ENCODE measurements around the gene AOX1.

- TF ChIP-seq CTCF (IDR thresholded peaks at IDR 0.05) (no peak), POLR2A (IDR thresholded peaks at IDR 0.05) (no peak)
Observed at GRCh38 chr2:200670751-200671150, 84.9 kb downstream of the AOX1 start.

Measured in thyroid gland (tissue), 4 donors.